Colonic mucosa (tissue), 4 donors: ENCODE results near the gene ALAD. TPM values are rescaled to one million over a fixed set of nuclear protein-coding genes. Genes with fewer than 3 reads are reported as not detected.

Source experiments
- DNase-seq: peaks from one replicate; pipeline ENCODE4 v3.0.0-alpha.2; 2020
- H3K27ac ChIP-seq: fragments of 200-600 bp; one replicate; pipeline ENCODE4 v1.8.0; 2021
- H3K27me3 ChIP-seq: fragments of 200-600 bp; one replicate; pipeline ENCODE4 v1.8.0; 2021
- H3K36me3 ChIP-seq: fragments of 200-600 bp; one replicate; pipeline ENCODE4 v1.8.0; 2021
- H3K4me1 ChIP-seq: fragments of 200-600 bp; one replicate; pipeline ENCODE4 v1.8.0; 2021; ENCODE audit warnings: mild to moderate bottlenecking
- H3K4me3 ChIP-seq: fragments of 200-600 bp; one replicate; pipeline ENCODE4 v1.8.0; 2021
- H3K9ac ChIP-seq, 2 donors: one replicate each; pipeline ENCODE4 v1.7.0; 2013; ENCODE audit warnings: control low read depth in 2 of 2, low read depth in 2 of 2, low read length in 2 of 2
- H3K9me3 ChIP-seq: fragments of 200-600 bp; one replicate; pipeline ENCODE4 v1.8.0; 2021
- CTCF ChIP-seq: fragments of 200-600 bp; IDR thresholded peaks from one replicate; pipeline ENCODE4 v1.8.0; 2022; ENCODE audit warnings: antibody characterized with exemption, mild to moderate bottlenecking
- intact Hi-C: fragments of 100-400 bp; cut with DNase I; formaldehyde crosslinking; loops from one replicate; pipeline ENCODE4 v1.14.1; 2022
- total RNA-seq, 2 donors: library from RNA; stranded (reverse); fragmentation: NEBNext Ultra II Directional in 1 of 2; extraction: Animal tissue kit (Norgen Biotek cat#: 25700) in 1 of 2; gene quantifications; one replicate each; pipeline ENCODE4 v1.2.1, GENCODE V29; 2021
- donor health status: healthy.
- donor health status: DM: no; HTN: no; CAD: no.
- donor health status: DM: no; HTN: no; CAD: no.

ALAD gene
- total RNA-seq, 2 donors from 2014 or later = 50.3 to 51.4 TPM

GRCh38 chr9:113436728-113437515 lies 35.8 kb upstream of the ALAD start:
- no peaks in the 10 kb centered on the region for H3K36me3 ChIP-seq
- no peaks in the 10 kb centered on the region for H3K9me3 ChIP-seq
- no peaks in the 10 kb centered on the region for H3K27me3 ChIP-seq
- DNase-seq = no peak
- H3K4me3 ChIP-seq = no peak overlapping the region
- no peaks in the 10 kb centered on the region for H3K4me1 ChIP-seq
- no peak overlapping the region for H3K9ac ChIP-seq
- no peak overlapping the region for H3K27ac ChIP-seq
- intact Hi-C loops = no loop called here
- TF ChIP-seq CTCF = no peak

GRCh38 chr9:113431191-113431590 lies 30.1 kb upstream of the ALAD start:
- Histone ChIP-seq H3K27ac (no peak overlapping the region), H3K9me3 (no peaks in the 10 kb centered on the region), H3K36me3 (no peaks in the 10 kb centered on the region), H3K4me3 (no peak overlapping the region), H3K4me1 (no peaks in the 10 kb centered on the region), H3K9ac (no peak overlapping the region), H3K27me3 (no peaks in the 10 kb centered on the region)
- intact Hi-C loops = no loop called here
- DNase-seq = no peak
- TF ChIP-seq CTCF = no peak

- no peak overlapping the region for H3K27ac ChIP-seq
- H3K27me3 ChIP-seq = no peaks in the 10 kb centered on the region
- H3K9ac ChIP-seq = no peak overlapping the region
- no peaks in the 10 kb centered on the region for H3K4me1 ChIP-seq
- no peaks in the 10 kb centered on the region for H3K36me3 ChIP-seq
- intact Hi-C loops = no loop called here
- H3K4me3 ChIP-seq = no peak overlapping the region
- no peak for DNase-seq
- TF ChIP-seq CTCF = no peak
- no peaks in the 10 kb centered on the region for H3K9me3 ChIP-seq
Measured at GRCh38 chr9:113428062-113428615, 27.1 kb upstream of the ALAD start.

GRCh38 chr9:113427629-113428028 lies 26.5 kb upstream of the ALAD start:
- Histone ChIP-seq H3K9ac (no peak overlapping the region), H3K9me3 (no peaks in the 10 kb centered on the region), H3K36me3 (no peaks in the 10 kb centered on the region), H3K4me1 (no peaks in the 10 kb centered on the region), H3K27me3 (no peaks in the 10 kb centered on the region), H3K27ac (no peak overlapping the region), H3K4me3 (no peak overlapping the region)
- no peak for TF ChIP-seq CTCF
- intact Hi-C loops = no loop called here
- DNase-seq = no peak

- no peak for DNase-seq
- no peak overlapping the region for H3K27ac ChIP-seq
- H3K36me3 ChIP-seq = no peaks in the 10 kb centered on the region
- H3K27me3 ChIP-seq = no peaks in the 10 kb centered on the region
- H3K4me3 ChIP-seq = no peak overlapping the region
- intact Hi-C loops = no loop called here
- no peak overlapping the region for H3K9ac ChIP-seq
- no peaks in the 10 kb centered on the region for H3K9me3 ChIP-seq
- no peak for TF ChIP-seq CTCF
- no peaks in the 10 kb centered on the region for H3K4me1 ChIP-seq
Measured at GRCh38 chr9:113426701-113427100, 25.6 kb upstream of the ALAD start.
